Middle frontal gyrus (tissue), 1 donor: ENCODE measurements around the gene PALS2.

Experiments
- DNase-seq: peaks from one replicate; pipeline ENCODE4 v3.0.0-alpha.2; 2015; ENCODE audit warnings: low spot score; ENCODE audit errors: extremely low spot score

Gene PALS2, protein sequence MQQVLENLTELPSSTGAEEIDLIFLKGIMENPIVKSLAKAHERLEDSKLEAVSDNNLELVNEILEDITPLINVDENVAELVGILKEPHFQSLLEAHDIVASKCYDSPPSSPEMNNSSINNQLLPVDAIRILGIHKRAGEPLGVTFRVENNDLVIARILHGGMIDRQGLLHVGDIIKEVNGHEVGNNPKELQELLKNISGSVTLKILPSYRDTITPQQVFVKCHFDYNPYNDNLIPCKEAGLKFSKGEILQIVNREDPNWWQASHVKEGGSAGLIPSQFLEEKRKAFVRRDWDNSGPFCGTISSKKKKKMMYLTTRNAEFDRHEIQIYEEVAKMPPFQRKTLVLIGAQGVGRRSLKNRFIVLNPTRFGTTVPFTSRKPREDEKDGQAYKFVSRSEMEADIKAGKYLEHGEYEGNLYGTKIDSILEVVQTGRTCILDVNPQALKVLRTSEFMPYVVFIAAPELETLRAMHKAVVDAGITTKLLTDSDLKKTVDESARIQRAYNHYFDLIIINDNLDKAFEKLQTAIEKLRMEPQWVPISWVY

DNA sequence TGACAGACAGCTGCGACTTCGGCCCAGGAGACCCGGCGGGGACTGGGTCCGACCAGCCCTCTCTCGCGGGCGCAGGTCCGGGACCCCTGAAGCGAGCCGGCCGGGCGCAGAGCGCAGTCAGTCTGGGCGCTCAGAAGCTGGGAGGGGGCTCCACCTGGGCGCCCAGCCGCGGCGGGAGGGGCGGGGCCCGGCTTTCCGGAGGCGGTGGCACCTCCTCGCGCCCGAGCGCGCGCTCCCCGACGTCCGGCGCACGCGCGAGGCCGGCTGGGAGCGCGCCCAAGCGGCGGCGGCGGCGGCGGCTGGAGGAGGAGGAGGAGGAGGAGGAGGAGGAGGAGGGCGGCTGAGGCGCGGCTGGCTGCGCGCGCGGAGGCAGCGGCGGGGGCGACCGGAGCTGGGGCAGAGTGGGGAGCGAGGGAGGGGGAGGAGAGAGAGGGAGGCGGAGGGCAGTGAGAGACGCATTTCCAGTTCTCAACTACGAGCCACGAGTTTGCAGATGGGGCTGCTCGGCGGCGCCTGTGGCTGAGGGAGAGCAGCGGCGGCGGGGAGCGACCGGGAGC, at the start of gene PALS2:
Gene PALS2, plus strand, starts transcription at position 456 of the 557 bp plus-strand sequence. CDS start 50,216 bp downstream, outside the sequence.
- peak; percentile 33 for DNase-seq

DNA sequence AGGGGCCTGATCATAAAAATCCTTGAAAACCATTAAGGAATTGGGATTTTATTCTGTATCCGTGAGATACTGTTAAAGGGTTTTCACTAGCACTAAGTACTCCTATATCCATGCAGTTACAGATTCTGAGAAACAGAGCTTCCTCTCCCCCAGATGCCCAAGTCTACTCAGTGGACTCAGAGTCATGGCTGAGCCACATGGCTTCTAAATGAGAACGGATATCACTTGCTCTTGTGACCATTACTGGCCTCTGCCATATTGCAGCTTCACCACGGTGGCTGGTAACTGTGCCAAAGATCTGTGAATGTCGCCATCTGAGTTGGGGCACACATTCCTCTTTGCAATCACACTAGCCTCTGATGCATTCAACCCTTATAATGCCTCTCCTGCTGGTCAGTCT, 42.0 kb upstream of the PALS2 start:
- DNase-seq = no peak

- no peak for DNase-seq
These were observed 36.6 kb upstream of the PALS2 start for GRCh38 chr7:24536682-24537081.

DNA sequence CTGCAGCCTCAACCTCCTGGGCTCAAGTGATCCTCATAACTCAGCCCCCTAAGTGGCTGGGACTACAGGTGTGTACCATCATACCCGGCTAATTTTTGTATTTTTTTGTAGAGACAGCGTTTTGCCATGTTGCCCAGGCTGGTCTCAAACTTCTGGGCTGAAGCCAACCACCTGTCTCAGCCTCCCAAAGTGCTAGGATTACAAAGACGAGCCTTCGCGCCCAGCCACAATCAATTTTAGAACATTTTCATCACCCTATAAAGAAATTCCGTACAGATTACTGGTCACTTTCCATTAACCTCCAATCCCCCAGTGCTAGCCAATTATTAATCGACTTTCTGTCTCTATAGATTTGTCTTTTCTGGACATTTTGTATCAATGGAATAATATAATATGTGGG, 32.3 kb upstream of the PALS2 start:
- DNase-seq = no peak

GRCh38 chr7:24545215-24545614, 28.0 kb upstream of the PALS2 start:
- DNase-seq = no peak

GRCh38 chr7:24548390-24548789, 24.9 kb upstream of the PALS2 start:
- no peak for DNase-seq

- DNase-seq = no peak
These were observed 23.3 kb upstream of the PALS2 start for GRCh38 chr7:24549991-24550390.

DNA sequence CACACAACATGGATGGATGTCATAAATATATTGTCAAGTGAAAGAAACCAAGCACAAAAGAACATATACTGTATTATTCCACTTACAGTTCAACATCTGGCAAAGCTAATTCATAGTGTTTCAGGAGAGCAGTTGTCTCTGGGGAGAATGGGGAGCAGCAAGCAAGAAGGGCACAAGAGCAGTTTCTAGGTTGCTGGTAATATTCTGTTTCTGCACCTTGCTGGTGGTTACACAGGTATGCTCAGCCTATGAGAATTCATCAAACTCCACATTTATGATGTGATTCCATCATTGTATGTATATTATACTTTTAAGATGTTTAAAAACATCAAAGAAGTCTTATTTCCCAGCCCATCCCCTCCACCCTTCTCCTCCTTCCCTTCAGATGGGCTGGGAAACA, 18.1 kb upstream of the PALS2 start:
- no peak for DNase-seq

- DNase-seq = no peak
These were observed 17.5 kb upstream of the PALS2 start for GRCh38 chr7:24555719-24556118.

DNA sequence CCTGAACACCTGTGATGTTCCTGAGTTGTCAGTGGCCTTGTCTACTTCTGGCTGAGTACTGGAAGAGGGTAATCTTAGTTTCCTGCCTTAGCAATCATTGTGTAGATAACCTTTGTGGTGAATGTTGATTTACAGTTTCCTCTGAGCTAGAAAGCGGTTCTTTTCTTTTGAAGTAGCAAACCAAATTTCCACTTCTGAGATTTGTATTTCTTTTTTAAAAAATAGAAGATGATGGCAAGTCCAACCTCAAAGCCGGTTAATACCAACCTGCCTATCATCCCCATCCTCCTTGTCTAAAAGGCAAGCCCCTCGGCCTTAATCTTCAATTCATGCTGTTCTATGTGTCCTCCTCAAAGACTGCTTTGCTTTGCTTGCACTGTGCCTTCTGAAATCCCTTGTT, 12.5 kb upstream of the PALS2 start:
- DNase-seq = no peak

DNA sequence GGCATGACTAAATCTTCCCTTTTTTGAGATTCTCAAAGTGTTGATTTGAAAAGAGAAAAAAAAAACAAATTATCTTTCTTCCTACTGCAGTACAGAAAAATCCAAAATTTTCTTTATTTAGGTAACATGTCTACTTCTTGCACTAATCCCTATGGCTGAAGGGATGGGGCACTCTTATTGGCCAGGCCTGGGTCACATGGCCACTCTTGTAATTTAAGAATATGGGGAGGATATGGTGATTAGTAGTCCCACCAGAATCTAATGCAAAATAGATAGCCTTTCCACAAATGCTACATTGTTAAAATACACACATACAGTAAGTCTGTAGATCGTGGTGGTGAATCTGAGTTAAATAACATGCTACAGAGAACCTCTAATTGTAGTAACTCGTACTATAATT, 7.0 kb upstream of the PALS2 start:
- DNase-seq = no peak

DNA sequence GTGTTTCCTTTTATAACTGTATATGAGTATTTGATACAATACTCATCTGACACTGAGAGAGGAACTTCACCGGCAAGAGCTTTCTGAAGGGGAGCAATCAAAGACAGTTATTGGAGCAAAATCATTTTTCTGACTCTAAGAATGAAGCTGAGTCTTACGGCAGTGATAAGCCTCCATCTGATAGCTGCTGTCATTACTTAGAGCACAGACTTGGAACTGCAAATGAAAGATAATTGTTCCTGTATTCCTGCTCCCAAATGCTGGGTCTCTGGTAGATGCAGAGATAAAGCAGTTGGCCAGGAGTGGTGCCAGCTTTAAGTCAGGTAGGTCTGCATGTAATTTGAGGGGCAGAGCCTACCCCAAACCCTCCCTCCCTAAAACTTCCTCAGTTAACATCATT, 2.3 kb upstream of the PALS2 start:
- DNase-seq = no peak

DNA sequence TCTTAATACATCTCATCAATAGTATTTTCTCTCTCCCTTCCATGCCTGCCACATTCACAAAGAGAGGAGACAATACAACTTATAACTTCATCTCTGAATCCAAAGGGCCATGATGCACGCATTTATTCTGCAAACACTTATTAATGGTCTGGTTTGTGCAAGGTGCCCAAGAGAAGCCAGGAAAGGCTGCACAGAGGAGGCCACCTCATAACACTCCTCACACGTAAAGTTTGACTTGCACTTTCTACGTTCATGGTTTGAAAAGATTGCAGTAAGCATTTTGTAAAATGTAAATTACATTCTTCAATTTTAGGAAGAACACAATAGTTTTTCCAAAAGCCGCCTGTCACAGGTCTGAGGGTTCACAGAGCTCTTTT, 1.2 kb upstream of the PALS2 start:
- no peak for DNase-seq

DNA sequence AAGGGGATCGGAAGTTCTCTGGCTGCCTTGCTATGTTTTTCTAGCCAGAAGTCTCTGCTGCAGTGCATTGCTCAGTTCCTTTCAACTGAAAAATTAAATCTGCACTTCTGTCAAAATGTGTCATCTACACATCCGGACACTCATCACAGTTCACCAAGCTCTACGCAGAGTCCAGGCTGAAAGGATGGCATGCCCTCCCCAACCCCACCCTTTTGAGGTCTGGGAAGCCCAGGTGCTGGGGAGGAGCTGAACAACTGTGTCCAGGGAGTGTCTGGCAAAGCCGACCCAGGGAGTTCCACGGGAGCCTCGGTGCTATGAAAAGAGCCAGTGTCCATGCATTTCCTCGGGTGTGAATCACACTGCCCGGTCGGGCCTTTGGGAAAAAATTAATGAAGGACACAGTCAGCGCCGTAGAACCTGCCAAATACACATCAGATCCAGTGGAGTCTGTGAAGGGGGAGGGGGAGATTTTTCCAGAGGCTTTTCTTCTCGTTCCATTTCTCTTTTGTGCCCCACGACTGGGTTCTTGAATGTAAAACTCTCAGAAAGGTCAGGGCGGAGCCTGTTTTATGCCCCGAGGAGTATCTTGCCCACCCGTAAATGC, 757 bp upstream of the PALS2 start:
- DNase-seq = no peak

- no peak for DNase-seq
These were observed 494 bp downstream of the PALS2 start for GRCh38 chr7:24573554-24574338.

GRCh38 chr7:24574386-24574785, 1.1 kb downstream of the PALS2 start:
- no peak for DNase-seq

- DNase-seq = no peak
These were observed 1.7 kb downstream of the PALS2 start for GRCh38 chr7:24574950-24575349.

- DNase-seq = peak; percentile 50
These were observed 3.1 kb downstream of the PALS2 start for GRCh38 chr7:24576171-24577025.

GRCh38 chr7:24578052-24578451, 4.8 kb downstream of the PALS2 start:
- DNase-seq = no peak

DNA sequence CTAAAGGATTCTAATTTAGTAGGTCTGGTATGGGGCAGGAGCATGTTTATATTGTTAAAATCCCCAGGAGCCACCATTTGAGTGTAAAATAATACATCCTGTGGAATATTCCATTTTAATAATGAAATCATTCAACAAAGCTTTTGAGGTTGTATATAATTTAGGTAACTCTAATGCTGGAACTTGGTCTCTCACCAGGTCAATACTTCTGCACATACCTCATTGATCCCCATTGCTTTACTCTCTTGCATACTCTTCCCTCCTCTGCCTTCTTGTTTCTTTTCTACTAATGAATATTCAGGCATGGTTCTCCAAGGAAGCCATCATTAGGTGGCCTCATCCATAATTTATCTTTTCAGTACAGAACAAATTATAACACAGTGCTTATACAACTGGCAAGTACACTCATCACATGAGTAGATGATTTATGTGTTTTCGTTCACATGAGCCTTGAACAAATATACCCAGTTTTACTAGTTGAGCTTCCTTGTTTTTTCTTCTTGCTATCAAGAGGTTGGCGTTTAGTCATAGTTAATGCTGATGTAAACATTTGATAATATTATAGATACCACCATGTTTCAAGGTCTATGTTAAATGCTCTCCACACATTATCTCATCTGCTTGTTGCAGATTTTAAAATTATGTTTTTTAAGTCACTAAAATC, 7.2 kb downstream of the PALS2 start:
- no peak for DNase-seq
